HG03439 (cell line): ENCODE results near the gene SLC41A2.
"Not testable (repeated sequence)": the region's sequence is repeated elsewhere in the genome, so short reads cannot be mapped to it uniquely, and the experiment has no call there.

Experiments
- ATAC-seq: cut with Tn5 transposase; IDR thresholded peaks from one replicate; pipeline ENCODE4 v1.9.1; 2021; ENCODE audit warnings: mild to moderate bottlenecking, moderate library complexity; ENCODE audit not compliant: unreplicated experiment

SLC41A2 gene

DNA sequence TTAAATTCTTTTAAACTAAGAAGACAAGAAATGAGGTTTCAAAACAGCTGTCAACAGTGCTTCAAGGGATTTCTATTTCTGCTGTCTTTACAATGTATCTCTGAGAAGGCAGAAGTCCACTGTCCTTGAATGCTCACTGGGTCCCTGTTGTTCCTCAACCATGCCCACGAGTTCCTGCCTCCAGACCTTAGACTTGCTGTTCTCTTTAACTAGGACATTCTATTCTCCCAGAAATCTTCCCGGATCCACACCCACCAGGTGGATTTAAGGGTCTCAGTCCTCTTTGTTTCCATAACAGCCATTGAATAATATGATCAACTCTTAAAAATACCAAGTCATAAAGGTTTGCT is 6.7 kb upstream of the SLC41A2 start:
- ATAC-seq: no peak

GRCh38 chr12:104964167-104964855 is 6.2 kb upstream of the SLC41A2 start:
- ATAC-seq: no peak

- ATAC-seq: no peak
Measured at GRCh38 chr12:104963757-104964156, 5.7 kb upstream of the SLC41A2 start.

DNA sequence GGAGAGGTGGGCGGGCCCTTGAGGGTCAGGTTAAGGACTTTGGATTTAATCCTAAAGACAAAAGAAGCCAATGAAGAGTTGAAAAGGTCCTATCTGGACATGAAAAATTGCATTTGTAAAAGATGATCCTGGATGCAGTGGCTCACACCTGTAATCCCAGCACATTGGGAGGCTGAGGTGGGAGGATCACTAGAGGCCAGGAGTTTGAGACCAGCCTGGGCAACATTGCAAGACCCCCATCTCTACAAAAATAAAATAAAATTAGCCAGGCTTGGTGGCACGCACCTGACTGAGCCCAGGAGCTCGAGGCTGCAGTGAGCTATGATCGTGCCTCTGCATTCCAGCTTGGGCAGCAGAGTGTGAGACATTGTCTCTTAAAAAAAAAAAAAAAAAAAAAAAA is 2.4 kb upstream of the SLC41A2 start:
- ATAC-seq: no peak

- ATAC-seq: no peak
Measured at GRCh38 chr12:104959335-104959841, 1.3 kb upstream of the SLC41A2 start.

GRCh38 chr12:104958805-104959334 is 780 bp upstream of the SLC41A2 start:
- ATAC-seq: no peak

- ATAC-seq: peak; percentile 30
Measured at GRCh38 chr12:104957719-104958000, 430 bp downstream of the SLC41A2 start.

DNA sequence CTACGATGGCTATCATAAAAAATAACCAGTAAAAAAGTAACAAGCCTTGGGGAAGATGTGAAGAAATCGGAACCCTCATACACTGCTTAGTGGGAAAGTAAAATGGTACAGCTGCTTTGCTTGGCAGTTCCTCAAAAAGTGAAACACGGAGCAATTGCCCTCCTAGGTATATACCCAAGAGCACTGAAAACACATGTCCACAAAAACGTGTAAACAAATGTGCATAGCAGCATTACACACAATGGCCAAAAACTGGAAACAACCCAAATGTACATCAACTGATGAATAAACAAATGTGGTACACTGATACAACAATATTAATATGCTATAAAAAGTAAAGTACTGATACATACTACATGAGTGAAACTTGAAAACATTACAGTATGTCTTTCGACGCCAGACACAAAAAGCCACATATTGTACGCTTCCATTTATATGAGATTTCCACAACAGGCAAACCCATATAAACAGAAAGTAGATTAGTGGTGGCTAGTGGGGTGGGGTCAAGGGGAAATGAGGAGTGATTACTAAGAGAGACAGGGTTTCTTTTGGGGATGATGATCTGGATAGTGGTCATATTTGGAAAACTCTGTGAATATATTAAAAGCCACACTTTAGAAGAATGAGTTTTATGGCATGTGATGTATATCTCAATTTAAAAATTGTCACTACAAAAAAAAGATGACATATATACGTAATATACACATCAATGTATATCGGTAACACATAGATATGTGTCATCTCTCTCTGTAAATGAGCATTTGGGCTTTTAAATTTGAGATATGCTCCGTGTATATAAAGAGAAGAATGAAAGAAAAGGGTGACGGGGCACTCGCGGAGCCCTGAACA is 996 bp downstream of the SLC41A2 start:
- no peak for ATAC-seq

DNA sequence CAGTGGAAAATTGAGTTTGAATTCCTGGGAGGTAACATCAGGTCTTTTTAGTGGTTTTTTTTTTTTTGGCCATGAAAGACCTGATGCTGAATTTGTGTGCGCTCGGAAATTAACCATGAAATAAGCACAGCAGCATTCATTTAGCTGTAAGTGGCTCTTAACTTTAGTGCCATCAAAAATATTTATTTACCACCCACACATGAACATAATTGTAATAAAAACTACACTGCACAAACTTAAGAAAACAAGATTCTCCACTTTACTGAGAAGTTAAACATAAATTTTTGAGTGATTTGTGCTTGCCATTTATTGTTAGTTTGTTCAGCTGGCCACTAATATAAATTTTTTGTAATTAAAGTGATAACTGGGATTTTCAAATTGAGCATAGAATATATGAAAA is 2.4 kb downstream of the SLC41A2 start:
- ATAC-seq: no peak

- no peak for ATAC-seq
Measured at GRCh38 chr12:104953323-104953722, 4.8 kb downstream of the SLC41A2 start.

GRCh38 chr12:104952816-104953215 is 5.3 kb downstream of the SLC41A2 start:
- no peak for ATAC-seq

- ATAC-seq: no peak
Measured at GRCh38 chr12:104951759-104952509, 6.2 kb downstream of the SLC41A2 start.

DNA sequence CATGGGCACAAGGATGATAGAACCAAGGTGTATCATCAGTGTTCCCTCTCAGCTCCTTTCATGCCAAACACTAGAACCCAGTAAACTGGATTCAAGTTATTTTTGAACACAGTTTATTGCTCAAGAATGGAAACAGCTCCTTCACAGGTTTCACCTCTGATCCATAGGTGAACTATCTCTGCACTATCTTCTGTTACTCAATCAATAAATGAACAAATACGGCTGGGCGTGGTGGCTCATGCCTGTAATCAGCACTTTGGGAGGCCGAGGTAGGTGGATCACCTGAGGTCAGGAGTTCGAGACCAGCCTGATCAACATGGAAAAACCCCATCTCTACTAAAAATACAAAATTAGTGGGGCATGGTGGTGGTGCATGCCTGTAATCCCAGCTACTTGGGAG is 9.4 kb downstream of the SLC41A2 start:
- ATAC-seq: not testable (repeated sequence)

DNA sequence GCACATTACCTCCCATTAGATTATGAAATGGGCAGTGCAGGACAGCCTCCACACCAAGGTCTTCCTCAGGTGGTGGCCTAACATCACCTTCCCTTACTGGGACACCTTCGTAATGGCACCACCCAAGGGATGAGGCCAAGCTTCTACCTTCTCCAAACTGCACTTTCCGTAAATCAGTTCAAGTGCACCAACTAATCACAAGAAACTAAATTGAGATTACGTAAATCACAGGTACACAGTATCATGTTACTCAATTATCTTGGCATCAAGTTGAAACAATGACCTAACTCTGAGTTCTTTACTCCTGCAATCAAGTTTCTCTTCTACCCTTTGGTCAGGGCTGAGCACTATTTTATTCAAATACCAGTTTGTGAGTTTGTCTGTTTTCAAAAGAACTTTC is 13.8 kb downstream of the SLC41A2 start:
- no peak for ATAC-seq

- ATAC-seq: not testable (repeated sequence)
Measured at GRCh38 chr12:104943401-104943800, 14.7 kb downstream of the SLC41A2 start.

- no peak for ATAC-seq
Measured at GRCh38 chr12:104942075-104942474, 16.0 kb downstream of the SLC41A2 start.

DNA sequence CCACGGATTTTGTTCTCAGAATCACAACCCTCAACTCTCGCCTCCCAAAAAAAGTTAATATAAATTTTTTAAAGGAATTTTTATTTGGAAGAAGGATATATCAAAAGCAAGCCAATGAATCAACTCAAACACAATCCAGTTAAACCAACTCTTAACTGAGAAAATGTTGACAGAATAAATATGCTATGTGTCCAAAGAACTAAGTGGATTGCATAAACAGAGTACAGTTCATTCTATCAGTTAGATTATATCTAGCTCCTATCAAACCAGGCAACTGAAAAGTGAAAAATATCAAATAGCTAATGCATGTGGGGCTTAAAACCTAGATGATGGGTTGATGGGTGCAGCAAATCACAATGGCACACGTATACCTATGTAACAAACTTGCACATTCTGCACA is 16.6 kb downstream of the SLC41A2 start:
- ATAC-seq: no peak

GRCh38 chr12:104939089-104939488 is 19.0 kb downstream of the SLC41A2 start:
- ATAC-seq: no peak

GRCh38 chr12:104938371-104938770 is 19.7 kb downstream of the SLC41A2 start:
- no peak for ATAC-seq

DNA sequence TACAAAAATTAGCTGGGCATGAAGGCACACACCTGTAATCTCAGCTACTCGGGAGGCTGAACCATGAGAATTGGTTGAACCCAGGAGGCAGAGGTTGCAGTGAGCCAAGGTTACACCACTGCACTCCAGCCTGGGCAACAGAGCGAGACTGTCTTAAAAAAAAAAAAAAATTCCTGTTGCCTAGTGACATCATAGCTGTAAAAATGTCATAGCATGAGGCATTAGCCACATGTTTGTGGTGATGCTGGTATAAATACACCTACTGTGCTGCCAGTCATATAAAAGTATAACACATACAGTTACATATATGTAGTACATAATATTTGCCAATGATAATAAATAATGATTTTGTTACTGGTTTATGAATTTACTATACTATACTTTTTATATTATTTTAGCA is 22.2 kb downstream of the SLC41A2 start:
- no peak for ATAC-seq

DNA sequence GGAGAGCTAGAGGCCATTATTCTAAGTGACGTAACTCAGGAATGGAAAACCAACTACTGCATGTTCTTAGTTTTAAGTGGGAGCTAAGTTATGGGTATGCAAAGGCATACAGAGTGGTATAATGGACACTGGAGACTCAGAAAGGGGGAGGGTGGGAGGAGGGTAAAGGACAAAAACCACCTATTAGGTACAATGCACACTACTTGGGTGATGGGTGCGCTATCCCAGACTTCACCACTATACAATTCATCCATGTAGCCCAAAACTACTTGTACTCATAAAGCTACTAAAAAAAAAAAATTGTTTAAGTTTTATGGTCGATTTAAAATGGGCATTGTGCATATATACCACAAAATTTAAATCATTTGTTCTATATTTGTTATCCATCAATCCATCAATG is 24.3 kb downstream of the SLC41A2 start:
- ATAC-seq: no peak
